ENCODE results near the gene C1QTNF8.

C1QTNF8 gene

DNA sequence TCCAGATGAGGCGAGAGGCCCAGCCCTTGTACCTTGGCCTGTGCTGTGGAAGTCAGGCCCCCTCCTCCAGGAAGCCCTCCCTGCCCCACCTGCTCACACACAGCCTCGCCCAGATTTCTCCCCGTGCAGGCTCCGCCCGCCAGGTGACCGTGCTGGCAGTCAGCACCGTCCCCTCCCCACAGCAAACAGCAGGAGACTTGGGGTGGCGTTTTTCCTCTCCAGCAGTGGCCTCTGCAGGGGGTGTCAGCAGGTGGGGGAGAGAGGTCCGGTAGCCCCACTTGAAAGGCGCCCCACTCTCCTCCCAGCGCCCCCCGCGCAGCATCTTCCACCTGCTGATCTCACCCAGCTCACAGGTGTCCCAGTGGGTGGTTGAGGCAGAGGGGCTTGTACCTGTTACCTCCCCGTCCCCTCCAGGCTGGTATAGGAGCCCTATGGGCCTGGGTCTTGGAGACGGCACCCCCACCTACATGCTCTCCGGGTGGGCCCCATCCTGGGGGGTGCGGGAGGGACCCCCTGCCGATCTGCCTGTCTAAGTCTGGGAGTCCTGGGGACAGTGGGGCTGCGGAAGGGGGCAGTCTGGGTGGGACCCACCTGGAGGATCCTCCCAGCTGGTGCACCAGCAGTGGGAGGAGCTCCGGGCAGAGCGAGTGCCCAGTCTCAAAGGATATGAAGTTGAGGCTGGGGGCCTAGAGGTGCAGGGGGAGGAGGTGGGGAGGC, 4.2 kb upstream of the C1QTNF8 start:
- TF ChIP-seq, protein P1, sequence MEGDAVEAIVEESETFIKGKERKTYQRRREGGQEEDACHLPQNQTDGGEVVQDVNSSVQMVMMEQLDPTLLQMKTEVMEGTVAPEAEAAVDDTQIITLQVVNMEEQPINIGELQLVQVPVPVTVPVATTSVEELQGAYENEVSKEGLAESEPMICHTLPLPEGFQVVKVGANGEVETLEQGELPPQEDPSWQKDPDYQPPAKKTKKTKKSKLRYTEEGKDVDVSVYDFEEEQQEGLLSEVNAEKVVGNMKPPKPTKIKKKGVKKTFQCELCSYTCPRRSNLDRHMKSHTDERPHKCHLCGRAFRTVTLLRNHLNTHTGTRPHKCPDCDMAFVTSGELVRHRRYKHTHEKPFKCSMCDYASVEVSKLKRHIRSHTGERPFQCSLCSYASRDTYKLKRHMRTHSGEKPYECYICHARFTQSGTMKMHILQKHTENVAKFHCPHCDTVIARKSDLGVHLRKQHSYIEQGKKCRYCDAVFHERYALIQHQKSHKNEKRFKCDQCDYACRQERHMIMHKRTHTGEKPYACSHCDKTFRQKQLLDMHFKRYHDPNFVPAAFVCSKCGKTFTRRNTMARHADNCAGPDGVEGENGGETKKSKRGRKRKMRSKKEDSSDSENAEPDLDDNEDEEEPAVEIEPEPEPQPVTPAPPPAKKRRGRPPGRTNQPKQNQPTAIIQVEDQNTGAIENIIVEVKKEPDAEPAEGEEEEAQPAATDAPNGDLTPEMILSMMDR (IDR thresholded peaks at IDR 0.05): no peak

DNA sequence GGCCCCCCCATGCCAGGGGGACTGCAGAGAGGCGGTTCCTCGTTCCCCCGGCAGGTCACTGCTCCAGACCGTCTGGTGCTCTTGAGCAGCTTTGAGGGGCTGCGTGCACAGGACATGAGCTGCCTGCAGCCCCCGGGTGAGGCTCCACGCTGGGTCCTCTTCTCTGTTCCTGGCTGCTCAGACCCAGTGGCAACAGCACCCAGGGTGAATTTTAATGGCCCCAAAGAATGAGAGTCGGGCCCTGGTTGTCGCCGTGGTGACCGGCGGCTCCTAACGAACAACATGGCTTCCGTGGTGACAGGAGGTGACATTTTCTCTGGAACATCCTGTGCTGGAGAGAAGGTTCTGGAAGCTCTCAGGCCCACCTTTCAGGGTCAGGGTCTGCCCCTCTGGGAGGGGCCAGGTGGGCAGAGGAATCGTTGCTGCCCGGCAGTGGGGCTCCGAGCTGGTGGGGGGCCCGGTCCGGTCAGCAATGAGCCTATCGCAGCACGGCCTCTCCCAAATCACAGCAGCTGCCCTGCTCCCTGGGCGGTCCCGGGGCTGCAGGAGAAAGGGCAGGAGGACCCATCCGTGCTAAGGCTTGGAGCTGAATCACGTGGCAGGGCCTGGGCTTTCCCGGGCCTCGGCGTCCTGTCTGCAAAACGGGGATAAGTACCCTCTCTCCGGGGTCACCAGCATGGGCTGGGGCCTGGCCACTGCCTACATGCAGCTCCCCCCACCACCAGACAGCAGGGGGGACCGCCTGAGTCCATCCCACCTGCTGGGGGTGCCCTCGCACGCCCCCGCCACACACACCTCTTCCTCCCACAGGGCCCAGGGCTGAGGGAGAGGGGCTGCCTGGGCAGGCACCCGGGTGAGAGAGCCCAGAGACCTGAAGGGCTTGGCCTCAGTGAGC, 3.4 kb upstream of the C1QTNF8 start:
- TF ChIP-seq, protein P1 (IDR thresholded peaks at IDR 0.05): no peak

DNA sequence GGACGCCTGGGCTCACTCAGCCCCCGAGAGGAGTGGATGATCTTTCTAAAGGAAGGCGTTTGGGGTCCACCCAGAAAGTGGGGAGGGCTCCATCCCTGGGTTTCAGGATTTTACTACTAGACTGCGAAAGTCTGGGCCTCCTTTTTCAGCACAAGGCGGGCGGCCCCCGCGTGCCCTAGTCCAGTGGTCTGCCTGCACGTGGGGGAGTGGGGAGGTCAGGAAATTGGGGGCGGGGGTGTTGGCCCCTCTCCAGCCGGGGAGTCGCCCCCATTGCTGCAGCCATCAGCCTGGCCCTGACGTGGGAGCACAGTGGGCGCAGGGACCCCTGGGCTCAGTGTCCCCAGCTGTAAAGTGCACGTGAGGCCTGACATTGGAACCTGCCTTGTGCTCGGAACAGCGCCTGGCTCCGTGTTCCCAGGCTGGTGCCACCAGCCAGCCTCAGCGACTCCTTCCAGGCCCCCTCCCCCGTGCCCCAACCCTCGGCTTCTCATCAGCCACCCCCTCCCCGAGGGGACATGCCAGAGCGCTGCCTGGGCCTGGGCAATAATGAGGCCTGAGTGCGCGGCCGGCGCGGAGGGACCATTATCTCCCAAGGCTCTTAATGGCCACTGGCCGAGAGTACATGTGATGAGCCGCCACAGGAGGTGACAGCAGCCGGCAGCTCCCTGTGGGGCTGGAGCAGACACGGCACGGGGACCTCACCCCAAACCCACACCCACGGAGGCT, 2.4 kb upstream of the C1QTNF8 start:
- TF ChIP-seq, protein P1 (IDR thresholded peaks at IDR 0.05): no peak

DNA sequence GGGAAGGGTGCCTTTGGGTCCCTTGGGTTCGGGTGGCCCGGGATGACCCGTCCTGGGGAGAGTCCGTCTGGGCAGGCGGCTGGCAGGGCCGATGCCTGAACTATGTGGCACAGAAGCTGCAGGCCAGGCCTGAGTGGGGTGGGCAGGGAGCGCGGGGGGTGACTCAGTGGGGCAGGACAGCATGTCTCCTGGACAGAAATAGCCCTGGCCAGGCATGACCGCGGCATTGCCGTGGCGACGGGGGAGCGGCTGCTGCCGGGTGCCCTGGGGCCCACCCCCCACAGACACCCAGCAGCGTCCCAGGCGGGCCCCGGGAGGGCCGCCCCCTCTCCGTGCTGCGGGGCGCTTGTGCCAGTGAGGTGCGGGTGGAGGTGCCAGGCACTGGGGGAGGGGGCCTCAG, 1.8 kb upstream of the C1QTNF8 start:
- TF ChIP-seq, protein P1 (IDR thresholded peaks at IDR 0.05): no peak

DNA sequence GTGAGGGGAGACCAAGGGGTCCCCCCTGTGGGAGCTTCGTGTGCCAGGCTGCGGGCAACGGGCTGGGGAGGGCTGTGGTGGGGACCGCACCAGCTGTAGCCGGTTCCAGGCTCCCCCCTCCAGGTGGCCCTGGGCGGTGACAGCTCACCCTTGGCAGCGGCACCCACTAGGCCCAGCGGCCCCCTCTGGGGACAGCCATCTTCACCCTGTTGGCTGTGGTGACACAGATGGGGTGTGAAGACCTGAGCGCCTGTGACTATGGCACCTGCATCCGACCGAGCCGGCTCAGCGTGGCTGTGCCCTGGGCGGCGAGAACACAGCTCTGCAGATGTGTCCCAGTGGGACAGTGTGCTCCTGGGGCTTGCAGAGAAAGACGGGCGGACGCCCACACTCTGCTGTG, 1.1 kb upstream of the C1QTNF8 start:
- TF ChIP-seq, protein P1 (IDR thresholded peaks at IDR 0.05): no peak

DNA sequence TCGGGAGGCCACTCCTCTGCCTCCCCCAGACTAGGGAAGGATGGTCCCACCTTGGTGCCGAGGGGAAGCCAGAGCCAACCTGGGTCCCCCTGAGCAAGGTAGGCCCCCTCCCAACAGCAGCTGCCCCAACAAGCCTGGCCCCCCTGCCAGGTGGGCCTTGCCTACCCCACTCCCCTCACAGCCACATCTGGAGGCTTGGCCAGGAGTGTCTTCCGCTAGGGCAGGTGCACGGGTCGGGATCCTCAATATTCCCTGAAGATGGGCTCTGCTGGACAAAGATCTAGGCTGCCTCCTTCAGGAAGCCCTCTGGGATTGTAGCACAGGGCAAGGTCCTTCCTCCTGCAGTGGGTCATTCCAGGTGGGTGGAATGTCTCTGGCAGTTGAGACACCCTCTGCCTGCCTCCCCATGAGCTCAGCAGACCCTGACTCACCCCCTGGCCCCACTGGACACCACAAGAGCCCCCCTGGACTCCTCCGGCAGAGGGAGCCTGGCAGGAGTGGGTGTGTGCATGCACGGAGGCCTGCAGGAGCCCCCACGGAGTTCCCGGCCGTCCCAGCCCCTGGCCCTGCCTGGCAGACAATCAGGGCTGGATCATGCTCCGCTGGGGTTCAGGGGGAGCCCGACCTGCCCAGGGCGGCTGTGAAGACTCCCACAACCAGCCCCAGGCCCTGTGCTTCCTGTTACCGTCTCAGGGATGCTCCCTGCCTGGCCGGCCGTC, 435 bp downstream of the C1QTNF8 start:
- TF ChIP-seq, protein P1 (IDR thresholded peaks at IDR 0.05): no peak
